Stimulated activated CD4-positive, alpha-beta T cell treated with anti-CD3 and anti-CD28 coated beads, Interleukin-1b, Interleukin-23, amount 100 ng/mL, for 1 hour (primary cell): Measurements from ENCODE around the gene LINGO1.

Experiments
- DNase-seq, 2 donors: peaks; one replicate each; pipeline ENCODE4 v3.0.0-alpha.2; 2020; ENCODE audit warnings: low read depth in 2 of 2

Gene LINGO1, protein sequence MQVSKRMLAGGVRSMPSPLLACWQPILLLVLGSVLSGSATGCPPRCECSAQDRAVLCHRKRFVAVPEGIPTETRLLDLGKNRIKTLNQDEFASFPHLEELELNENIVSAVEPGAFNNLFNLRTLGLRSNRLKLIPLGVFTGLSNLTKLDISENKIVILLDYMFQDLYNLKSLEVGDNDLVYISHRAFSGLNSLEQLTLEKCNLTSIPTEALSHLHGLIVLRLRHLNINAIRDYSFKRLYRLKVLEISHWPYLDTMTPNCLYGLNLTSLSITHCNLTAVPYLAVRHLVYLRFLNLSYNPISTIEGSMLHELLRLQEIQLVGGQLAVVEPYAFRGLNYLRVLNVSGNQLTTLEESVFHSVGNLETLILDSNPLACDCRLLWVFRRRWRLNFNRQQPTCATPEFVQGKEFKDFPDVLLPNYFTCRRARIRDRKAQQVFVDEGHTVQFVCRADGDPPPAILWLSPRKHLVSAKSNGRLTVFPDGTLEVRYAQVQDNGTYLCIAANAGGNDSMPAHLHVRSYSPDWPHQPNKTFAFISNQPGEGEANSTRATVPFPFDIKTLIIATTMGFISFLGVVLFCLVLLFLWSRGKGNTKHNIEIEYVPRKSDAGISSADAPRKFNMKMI

DNA sequence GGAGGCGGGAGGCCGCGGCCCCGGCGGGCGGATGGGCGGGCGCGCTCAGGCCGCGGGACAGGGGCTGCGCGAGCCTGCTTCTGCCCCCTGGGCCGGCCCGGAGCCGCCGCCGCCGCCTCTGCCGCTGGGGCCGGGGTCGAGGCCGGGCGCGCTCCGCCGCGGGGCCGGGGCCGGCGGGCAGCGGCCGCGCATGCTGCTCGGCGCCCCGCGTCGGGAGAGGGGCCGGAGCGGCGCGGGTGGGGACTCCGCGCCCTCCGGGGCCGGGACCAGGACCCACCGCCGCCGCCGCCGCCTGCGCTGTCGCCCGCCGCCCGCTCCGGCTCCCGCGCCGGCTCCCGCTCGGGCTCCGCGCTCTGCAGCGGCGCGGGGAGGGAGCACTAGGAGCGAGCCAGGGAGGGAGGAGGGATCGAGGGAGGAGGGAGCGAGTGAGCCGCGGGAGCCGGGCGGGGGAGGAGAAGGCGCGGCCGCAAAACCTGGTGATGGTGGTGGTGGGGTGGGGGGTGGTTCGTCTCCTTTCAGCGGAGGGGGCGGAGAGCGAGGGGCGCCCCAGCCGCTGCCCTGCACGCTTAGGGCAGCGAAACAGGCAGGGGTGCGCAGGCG lies at the start of gene LINGO1:
LINGO1 (minus strand) TSS at position 379 of the 600 bp plus-strand sequence. CDS start 597 bp downstream, outside the sequence.
- no peak for DNase-seq

DNA sequence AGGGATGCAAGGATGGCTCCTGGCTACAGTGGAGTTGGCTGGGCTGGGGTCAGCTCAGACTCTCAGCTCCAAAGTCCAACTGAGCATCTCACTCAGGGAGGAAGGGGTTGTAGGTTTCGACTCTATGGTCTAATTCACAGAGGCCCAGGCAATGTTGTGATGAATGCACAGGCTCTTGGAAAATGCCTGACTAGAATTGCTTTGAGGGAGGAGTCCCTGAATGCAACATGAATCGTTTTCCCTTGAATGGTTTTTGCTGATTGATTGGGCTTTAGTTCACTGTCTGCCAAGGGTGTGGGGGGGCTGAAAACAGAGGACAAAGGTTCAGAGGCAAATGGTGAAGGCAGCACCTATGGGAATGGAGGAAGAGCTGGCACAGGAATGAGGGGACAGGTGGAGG lies 48.6 kb upstream of the LINGO1 start:
- DNase-seq, result no peak

DNA sequence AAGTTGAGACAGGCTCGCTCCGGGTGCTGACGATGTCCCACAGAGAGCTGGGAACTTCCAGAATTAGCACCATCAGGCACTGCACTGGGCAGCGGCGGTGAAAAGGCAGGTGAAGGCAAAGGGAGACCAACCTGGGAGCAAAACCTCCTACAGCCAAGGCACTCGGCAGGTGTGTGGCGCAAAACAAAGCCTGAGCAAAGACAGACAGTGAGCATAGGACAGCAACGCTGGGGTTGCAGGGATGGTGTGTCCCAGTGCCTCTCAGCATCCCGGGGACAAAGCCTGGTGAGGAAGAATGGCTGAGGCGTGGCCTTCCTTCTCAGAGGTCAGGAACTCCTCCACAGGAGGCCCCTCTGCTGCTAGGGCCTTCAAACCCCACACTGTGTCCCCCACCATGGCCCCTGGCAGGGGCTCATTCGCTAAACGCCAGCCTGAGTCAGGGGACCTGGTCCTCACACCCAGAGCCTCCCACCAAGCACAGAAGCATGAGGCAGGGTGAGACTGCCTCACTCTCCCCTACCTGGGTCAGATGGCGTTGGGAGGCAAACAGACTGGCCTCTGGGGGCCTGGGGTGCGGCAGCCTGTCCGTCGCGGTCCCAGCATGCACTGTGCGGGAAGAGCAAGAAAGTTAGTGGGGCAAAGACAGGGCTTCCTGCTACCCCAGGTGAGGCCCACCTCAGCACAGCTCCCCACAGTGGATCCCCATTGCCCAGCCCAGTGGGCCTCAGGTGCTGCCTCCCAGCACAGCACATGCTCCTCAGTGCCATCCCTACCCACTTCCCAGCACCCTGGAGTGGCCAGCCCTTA lies 44.1 kb upstream of the LINGO1 start:
- no peak for DNase-seq

DNA sequence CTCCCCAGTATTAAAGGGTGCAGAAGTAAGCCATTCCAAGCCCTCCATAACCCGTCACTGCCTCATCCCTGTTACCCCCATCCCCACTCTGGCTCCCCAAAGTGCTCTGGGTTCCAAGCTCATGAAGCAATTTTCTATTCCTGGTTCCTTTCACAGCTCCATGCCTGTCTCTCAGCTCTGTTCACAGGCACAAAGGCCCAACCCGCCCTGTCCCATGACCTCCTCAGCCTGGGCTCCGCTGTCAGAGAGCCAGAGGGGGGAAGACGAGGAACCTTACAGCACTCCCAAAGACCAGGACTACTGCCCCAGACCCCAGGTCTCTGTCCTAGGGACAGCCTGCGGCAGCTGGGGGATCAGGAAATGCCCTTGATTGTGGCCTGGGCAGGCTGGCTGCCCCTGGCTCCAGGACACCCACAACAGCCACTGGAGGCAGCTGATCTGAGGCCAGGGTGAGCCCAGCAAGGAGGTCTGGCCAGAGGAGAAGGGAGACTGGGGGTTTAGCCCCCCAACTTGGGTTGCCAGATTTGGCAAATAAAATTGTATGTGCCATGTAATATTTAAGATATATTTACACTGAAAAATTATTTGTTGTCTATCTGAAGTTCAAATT lies 43.2 kb upstream of the LINGO1 start:
- no peak for DNase-seq

DNA sequence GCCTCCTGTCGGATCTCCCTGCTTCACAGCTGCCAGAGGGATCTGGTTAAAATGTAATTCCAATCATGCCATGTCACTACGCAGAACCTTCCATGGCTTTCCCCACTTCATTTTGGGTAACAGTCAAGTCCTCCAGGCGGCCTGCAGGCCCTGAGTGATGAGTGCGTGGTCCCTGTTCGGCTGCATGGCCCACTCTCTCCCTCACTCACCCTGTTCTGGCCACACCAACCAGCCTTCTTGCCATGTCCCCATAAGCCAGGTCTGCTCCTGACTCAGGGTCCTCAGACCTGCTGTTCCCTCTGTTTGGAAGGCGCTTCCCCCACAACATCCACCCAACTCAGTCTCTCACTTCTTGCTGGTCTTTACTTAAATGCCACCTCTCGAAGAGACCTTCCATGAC lies 41.6 kb upstream of the LINGO1 start:
- no peak for DNase-seq

DNA sequence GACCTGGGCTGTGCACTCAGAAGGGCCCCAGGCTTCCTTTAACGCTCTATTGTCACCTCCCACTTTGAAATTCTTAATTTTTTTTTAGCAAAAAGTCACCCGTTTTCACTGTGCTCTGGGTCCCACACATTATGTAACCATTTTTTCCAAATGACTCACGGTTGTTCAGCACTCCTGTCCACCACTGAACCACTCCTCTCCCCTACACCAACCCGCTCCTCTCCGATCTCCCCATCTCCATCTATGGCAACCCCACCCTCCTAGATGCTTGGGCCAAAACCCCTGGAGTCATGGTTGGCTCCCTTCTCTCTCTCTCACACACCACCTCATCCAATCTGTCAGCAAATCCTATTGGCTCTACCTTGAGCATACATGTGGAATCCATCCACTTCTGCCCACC lies 41.2 kb upstream of the LINGO1 start:
- no peak for DNase-seq

DNA sequence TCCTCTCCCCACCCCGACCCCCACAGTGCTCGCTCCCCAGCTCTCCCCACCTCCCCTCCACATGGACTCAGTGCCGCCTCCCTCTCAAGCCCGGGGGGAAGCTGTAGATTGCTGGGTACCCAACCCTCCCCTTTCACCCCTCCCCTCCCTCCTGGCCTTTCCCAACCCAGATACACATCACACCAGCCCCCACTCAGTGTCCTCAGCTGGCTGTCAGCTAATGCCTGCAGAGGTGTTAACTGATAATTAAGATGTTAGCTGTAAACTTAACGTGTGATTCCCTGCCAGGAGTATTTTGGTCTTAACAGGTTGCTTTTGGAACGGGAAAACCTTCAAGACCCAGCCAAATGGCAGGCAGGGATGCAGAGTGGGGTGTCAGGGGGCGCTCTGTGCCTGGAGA lies 39.4 kb upstream of the LINGO1 start:
- DNase-seq, result no peak

DNA sequence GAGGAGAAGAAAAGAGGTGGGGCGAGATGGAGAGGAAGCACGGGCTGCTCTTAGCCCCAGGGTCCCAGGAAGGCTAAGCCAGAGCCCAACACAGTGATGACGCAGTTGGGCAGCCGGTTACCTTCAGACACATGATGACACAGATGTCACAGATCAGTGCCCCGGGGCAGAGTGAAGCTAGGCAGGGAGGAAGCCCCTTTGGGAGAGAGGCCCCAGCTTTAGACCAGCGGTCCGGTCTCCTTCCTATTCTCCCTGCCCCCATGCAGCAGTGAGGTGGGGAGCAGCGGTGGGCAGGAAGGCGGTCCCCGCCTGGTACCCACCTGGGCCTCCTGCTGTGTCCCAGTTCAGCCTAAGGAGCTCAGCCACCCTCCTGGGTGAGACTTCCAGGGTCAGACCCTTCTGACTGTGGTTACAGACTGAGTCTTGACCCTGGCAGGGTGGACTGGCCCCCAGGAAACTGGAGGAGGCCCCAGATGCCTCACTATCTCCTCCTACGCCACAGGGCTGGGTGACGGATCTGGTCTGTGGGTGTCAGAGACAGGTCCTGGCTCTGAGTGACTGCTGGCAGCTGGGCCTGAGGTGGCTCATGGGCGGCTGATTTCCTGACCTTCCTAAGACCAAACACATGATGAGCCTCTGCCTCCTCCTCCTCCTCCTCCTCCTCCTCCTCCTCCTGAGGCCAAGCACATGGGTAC lies 38.8 kb upstream of the LINGO1 start:
- DNase-seq, result no peak

DNA sequence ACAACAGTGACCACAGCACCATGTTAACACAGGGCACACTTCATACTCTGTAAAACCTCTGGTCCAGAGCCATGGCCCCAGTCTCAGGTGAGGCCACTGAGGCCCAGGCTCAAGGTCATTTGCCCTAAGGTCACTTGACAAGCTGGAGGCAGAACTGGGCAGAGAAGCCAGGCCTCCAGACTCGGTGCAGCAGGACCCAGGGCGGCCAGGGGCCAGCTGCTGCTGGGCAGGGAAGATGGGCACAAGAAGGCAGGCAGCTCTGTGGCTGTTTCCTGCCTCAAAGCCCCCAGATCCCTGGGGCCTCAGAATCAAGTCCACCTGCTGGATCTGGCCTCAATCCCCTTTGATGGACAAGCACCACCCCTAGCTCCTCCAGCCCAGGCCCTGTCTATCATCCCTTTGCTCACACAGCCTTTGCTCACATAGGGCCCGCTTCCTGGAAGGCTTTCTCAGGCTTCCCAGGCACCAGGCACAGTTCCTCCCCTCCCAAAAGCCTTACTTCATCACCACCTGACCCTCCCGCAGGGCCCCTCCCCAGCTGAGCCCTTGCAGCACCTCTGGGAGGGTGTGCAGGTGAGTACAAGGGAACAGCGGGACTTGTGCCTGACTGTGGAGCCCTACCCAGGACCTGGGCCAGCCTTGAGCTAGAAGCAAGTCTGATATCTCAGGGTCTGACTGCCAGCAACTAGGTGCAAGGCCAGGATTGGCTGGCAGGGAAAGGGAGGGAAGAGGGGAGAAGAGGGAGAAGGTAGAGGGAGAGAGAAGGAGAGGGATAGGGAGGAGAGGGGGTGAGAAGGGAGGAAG lies 38.0 kb upstream of the LINGO1 start:
- no peak for DNase-seq

DNA sequence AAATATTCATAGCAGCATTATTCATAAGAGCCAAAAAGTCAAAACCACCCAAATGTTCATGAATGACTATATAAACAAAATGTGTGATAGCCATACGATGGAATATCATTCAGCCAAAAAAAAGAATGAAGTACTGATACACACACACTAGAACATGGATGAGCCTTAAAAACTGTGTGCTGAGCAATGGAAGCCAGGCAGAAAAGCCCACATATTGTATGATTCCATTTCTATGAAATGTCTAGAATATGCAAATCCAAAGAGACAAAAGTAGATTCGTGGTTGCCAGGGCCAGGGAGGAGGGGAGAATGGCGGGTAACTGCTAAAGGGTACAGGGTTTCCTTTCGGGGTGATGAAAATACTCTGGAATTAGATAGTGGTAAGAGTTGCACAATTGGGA lies 37.2 kb upstream of the LINGO1 start:
- DNase-seq, result no peak

DNA sequence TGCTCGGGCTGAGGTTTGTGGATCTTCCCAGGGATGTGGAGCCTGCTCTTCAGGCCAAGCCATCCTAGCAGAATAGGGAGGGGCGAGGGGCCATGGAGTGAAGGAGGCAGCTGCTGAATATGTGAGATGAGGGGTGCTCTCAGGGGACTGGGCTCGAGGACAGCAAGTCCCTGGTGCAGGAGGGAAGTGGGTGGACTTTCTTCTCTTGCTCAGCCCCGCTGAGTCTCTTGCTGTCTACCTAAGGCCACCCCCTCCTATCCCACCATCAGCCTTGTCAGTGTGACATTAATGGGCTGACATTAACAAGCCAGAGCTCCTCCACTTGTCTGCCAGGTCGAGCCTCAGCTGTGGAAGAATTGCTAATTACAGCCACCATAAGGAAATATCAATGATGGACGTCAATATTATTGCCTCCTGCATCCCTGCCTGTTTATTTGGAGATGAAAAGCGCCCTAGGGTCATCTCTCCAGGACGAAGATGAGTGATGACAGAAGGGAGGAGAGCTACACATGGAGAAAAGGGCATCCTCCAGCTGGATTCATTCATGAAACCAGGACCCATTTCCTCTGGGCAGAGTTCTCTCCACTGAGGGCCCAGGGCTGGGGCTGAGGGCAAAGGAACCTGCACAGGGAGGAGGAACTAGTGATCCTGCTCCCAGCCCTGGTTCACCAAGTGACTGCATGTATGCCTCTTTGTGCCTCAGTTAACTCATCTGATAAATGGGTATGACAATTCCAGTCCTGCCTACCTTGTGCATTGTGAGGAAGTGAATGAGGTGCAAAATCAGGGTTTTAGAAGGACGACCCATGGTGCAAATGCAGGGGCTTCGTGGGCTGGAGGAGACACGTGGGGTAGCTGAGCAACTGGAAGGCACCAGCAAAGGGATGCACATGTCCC lies 34.9 kb upstream of the LINGO1 start:
- no peak for DNase-seq

DNA sequence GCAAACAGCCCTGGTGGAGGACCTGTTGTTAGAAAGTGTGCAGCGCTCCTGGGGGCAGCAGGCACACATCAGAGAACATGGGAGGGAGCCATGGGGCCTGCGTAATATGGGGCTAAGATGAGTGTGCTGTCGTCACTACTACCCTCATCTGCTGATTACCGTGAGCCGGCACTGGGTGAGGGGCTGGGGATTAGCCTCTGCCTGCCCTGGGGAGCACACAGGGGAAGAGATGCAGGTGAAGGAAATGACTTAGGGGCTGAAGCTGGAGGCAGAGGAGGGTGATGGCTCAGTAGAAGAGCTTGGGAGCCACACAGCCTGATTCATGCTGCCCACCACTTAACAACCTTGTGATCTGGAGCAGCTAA lies 33.6 kb upstream of the LINGO1 start:
- no peak for DNase-seq

DNA sequence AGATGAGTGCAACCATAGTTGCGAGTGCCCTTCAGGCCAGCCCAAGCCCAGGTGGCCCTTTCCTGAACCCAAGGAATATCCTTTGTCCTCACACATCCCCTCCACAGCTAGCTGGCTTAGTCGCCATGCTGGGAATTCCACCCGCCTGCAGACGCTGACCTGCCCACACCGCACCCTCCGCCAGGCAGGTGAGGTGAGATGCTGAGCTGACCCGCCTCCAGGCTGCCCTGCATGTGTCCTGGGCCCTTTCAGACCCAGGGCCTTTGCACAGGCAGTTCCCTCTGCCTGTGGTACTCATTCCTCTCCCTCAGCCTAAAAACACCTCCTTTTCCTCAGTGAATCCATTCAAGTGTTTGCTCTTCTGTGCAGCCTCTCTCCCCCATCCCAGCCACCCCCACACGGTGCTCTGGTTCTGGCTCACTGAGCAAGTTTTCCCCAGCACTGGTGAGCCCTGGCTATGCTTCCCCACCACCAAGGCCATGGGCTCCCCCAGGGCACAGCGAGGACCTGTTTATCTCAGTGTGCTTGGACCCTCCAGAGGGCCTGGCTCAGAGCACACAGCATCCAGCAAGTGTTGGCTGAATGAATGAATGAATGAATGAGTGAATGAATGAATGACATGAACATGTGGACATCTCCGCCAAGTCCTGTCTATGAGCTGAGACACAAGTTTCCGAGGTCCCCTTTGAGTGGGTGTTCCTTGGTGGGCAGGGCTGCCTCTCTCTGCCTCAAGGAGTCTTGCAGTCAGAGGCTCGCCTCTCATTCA lies 33.0 kb upstream of the LINGO1 start:
- no peak for DNase-seq

DNA sequence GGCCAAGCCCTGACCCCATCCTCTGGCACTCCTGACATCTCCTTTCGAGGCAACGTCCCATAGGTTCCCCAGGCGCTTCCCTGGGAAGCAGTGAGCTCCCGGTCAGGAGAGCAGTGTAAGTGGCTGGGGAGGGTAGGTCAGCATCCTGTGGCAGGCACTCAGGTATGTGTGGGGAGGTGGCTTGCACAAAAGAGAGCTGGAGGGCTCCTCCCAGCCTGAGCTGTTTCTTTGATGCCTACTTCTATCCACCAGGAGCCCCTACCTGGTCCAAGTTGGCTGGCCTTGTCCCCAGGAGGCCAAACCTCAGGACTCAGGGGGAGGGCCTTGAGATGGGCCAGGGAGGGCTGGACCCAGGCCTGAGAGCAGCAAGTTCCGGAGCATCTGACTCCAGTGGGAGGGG lies 31.7 kb upstream of the LINGO1 start:
- DNase-seq, result no peak

DNA sequence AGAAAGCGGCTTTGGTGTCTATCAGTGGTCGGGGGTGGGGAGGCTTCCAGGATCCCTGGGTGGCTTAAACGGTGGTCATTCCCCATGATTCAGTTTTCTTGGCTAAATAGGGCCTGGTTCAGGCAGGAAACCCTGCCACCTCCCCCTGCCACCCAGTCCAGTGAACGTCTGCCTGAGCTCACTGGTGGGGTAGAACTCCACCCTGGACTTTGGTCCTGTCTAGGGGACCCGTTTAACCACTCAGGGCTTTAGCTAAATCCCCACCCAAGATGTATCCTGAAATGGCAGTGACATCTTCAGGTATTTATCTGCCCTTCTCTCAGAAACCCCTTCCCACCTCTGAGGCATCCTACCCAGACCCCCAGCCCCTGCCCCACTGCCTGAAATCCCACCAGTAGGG lies 30.5 kb upstream of the LINGO1 start:
- no peak for DNase-seq

DNA sequence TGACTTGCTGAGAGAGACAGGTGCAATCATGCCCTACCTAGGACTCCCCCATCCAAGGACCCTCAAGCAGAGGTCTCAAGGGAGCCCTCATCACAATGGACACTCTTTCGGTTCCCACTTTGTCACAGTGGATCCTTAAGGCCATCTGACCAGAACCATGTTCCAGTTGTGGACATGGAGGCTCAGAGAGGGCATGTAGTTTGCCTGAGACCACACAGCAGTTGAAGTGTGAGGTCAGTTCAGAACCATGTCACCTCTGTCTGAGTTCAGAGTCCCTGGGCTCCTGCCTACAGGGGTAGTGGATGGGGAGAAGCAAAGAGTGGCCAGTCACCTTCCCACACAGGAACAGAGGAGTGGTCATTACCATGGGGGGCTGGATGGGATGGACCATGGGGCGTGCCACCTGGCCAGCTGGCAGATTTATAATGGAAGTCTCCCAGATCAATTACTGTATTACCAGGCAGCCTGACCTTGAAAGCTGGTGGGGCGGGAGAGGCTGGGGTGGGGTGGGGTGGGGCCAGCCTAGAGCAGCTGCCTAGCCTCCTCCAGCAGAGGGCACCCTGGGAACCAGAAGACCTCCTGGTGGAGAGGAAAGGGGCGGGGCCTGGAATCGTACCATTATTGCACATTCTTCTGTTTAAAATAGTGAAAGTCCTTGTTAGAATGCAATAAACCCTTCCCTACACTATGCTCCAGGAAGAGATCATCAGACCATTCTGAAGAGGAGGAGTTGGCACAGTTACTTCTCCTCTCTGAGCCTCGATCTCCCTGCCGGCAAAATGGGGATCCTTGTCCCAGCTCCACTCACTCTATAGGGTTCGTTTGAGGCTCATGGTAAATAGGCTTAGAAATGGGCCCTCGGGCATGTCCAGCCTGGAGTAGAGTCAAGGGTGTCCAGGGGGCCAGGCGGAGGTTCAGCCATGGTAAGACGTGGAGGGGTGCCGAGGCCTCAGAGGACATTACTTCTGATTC lies 26.9 kb upstream of the LINGO1 start:
- DNase-seq, result no peak

DNA sequence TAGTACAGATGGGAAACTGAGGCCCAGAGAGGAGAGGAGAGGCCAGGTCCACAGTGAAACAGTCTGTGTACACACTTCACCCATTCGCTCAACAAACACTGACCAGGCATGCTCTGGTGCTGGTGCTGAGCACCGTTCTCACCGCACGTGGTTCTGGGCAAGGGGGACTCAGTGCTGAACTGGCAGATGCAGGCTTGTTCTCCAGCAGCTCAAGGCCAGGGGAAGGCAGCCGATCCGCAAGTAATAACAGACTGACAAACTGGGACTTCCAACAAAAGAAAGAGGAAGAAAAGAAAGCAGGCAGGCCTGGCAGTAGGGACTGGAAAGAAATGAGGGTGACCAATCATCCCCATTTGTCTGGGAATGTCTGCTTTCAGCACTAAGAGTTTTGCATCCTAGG lies 25.6 kb upstream of the LINGO1 start:
- no peak for DNase-seq
